T47D (cell line): ENCODE measurements around the gene VAV3.
A peak's percentile ranks its signal among the peaks of the same experiment; 100 is the strongest.
"Not testable (repeated sequence)": the region's sequence is repeated elsewhere in the genome, so short reads cannot be mapped to it uniquely, and the experiment has no call there.

Experiments used
- DNase-seq, 2 experiments: peaks; one replicate each; pipeline versions ENCODE4 v3.0.0 to v3.0.0-alpha.2; 2011 to 2012; ENCODE audit warnings: low read depth in 1 of 2, low spot score in 1 of 2
- JUND ChIP-seq: IDR thresholded peaks from 2 replicates; pipeline ENCODE4 v1.6.1; 2012; ENCODE audit warnings: low read depth
- in situ Hi-C: cut with HindIII; loops from 2 replicates; pipeline ENCODE4 v1.10.0; 2016; ENCODE audit warnings: low sequenced_read_pairs, low pct_unique_long_range_greater_than_20kb

VAV3 gene

GRCh38 chr1:107727866-107728265 lies 237.1 kb downstream of the VAV3 start:
- no peak for TF ChIP-seq JUND
- peak in 1 of 2 experiments; percentile 50 for DNase-seq
- in situ Hi-C loops, result no loop called here

GRCh38 chr1:107726860-107727259 lies 238.1 kb downstream of the VAV3 start:
- no peak for DNase-seq
- TF ChIP-seq JUND, result no peak
- in situ Hi-C loops, result no loop called here

- in situ Hi-C loops, result no loop called here
- no peak for TF ChIP-seq JUND
- DNase-seq, result no peak
Observed at GRCh38 chr1:107724648-107725047, 240.3 kb downstream of the VAV3 start.

GRCh38 chr1:107720210-107720609 lies 244.8 kb downstream of the VAV3 start:
- in situ Hi-C loops, DNase-seq: not testable (repeated sequence)

GRCh38 chr1:107710005-107710404 lies 255.0 kb downstream of the VAV3 start:
- in situ Hi-C loops, result no loop called here
- DNase-seq, result no peak
- TF ChIP-seq JUND, result no peak

GRCh38 chr1:107707111-107707510 lies 257.9 kb downstream of the VAV3 start:
- TF ChIP-seq JUND, result no peak
- in situ Hi-C loops, result no loop called here
- no peak for DNase-seq

- DNase-seq, result no peak
- TF ChIP-seq JUND, result no peak
- in situ Hi-C loops, result no loop called here
Observed at GRCh38 chr1:107706182-107706581, 258.8 kb downstream of the VAV3 start.

GRCh38 chr1:107704911-107705310 lies 260.1 kb downstream of the VAV3 start:
- no peak for TF ChIP-seq JUND
- no peak for DNase-seq
- in situ Hi-C loops, result no loop called here

- peak; percentile 4 to 84 for DNase-seq
- in situ Hi-C loops, result no loop called here
- TF ChIP-seq JUND, result peak; percentile 84; the same call in 1 of the 2 replicates
Observed at GRCh38 chr1:107702946-107703571, 261.9 kb downstream of the VAV3 start.

- in situ Hi-C loops, DNase-seq: not testable (repeated sequence)
Observed at GRCh38 chr1:107700651-107701050, 264.3 kb downstream of the VAV3 start.

GRCh38 chr1:107698161-107698560 lies 266.8 kb downstream of the VAV3 start:
- in situ Hi-C loops, result no loop called here
- TF ChIP-seq JUND, result no peak
- DNase-seq, result no peak

GRCh38 chr1:107695341-107695740 lies 269.6 kb downstream of the VAV3 start:
- TF ChIP-seq JUND, result no peak
- in situ Hi-C loops, result no loop called here
- no peak for DNase-seq

- TF ChIP-seq JUND, result no peak
- in situ Hi-C loops, result no loop called here
- DNase-seq, result no peak
Observed at GRCh38 chr1:107692580-107693345, 272.2 kb downstream of the VAV3 start.

- peak; percentile 80 for TF ChIP-seq JUND
- in situ Hi-C loops, result no loop called here
- peak in 1 of 2 experiments; percentile 84 for DNase-seq
Observed at GRCh38 chr1:107691540-107691939, 273.4 kb downstream of the VAV3 start.
